HG03064 (cell line): ENCODE results near the gene LRRC71.

Source experiments
- ATAC-seq: cut with Tn5 transposase; IDR thresholded peaks from one replicate; pipeline ENCODE4 v1.9.1; 2021; ENCODE audit warnings: low read depth; ENCODE audit not compliant: unreplicated experiment

The LRRC71 gene

DNA sequence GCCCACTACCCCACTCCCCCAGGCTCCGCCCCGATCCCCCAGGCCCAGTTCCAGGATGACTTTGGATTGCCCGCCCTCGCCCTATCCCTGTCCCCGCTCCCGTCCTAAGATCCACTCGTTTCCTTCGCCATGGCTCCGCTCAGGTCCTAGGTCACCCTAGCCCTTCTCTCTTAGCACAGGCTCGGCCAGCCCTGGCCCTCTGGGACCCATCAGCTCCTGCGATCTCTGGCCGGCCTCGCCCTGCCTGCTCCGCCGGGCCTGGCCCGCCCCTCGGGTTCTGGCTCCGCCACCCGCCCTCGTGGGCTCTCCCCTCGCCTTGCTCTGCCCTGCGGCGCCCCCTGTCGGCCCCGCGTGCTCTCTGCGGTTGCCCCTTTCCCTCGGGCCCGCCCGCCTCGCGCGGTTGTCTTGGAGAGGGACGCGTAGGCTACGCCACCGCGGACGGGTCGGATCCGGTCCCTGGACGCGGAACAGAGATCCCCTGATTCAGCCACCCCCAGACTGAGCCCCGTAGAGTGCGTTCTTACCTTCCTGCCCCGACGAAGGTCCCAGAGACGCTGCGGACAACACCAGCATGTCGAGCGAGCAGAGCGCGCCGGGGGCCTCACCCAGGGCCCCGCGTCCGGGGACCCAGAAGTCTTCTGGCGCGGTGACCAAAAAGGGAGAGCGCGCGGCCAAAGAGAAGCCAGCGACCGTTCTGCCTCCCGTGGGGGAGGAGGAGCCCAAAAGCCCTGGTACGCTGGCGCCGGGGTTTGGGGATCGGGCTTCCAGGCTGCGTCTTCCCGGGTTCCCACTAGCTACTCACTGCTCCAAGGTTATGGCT lies at the start of gene LRRC71:
Gene LRRC71 (plus strand): TSS at position 400 of the 820 bp plus-strand sequence. CDS start 172 bp downstream, at position 572.
- ATAC-seq, result no peak

DNA sequence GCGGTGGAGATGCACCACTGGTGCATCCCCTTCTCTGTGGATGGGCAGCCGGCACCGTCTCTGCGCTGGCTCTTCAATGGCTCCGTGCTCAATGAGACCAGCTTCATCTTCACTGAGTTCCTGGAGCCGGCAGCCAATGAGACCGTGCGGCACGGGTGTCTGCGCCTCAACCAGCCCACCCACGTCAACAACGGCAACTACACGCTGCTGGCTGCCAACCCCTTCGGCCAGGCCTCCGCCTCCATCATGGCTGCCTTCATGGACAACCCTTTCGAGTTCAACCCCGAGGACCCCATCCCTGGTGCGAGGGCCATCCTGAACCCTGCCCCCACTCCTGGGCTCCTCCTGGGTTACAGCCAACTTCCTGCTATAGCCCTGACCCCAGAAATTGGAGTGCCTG lies 46.8 kb upstream of the LRRC71 start:
- ATAC-seq, result no peak

DNA sequence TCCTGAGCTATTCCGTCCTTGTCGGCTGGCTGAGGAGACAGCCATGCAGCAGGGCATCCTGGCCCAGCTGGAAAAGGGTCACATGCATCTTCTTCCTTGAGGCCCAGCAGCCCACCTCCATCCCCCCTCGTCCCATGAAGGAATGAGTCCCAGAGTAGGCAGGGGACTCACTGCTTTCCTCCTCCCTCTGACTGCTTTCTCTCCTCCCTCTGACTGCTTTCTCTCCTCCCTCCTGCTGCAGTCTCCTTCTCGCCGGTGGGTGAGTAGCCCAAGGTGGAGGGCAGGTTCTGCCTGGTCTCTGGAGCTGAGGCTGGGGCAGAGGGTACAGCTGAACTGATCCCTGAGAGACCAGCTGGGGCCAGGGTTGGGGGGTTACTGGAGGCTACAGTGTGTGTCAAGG lies 46.3 kb upstream of the LRRC71 start:
- no peak for ATAC-seq

DNA sequence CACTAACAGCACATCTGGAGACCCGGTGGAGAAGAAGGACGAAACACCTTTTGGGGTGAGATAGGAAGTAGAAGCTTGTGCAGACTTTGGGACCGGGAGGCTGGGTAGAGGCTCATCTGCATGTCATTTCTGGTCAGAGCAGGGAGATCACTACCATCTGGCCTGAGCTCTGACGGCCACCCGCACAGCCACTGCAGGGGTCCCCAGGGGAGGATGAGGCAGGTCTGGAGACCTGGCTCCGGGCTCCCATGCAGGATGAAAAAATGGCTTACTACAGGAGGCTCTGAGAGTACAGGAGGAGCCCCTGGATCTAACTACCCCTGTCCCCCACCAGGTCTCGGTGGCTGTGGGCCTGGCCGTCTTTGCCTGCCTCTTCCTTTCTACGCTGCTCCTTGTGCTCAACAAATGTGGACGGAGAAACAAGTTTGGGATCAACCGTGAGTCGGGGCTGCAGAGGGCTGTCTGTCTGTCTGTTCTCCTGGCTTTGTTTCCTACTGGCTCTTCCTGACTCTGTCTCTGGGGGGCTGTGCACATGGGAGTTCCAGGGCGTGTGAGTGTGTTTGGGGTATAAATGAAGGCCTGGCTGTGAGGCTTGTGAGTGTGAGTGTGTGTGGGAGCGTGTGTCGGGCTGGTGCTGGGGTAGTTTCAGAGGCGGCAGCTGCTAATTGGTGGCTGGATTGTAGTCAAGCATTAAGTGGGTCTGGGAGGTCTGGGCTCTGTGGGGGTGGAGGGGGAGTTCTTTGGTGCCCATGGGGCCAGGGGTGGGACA lies 45.7 kb upstream of the LRRC71 start:
- ATAC-seq, result no peak

DNA sequence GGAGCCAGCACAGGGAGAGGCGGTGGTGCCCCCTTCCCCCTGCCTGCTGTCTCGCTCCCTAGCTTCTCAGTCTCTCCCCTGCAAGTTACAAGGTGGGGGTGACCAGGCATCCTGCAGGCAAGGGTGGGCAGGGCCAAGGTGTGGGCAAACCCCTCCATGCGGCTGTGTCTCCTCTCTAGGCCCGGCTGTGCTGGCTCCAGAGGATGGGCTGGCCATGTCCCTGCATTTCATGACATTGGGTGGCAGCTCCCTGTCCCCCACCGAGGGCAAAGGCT lies 45.2 kb upstream of the LRRC71 start:
- ATAC-seq, result no peak

DNA sequence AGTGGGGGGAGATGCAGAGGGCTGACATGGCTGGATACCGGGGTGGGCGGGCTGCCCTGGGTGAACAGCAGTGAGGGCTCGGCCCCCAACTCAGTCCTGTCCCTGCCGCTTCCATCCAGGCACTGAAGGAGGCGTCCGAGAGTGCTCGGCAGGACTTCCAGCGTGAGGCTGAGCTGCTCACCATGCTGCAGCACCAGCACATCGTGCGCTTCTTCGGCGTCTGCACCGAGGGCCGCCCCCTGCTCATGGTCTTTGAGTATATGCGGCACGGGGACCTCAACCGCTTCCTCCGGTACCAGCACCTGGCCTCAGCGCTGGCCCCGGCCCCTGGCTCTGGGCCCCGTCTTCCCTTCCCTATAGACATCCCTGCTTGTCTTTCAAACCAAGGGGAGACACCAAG lies 44.2 kb upstream of the LRRC71 start:
- ATAC-seq, result no peak

DNA sequence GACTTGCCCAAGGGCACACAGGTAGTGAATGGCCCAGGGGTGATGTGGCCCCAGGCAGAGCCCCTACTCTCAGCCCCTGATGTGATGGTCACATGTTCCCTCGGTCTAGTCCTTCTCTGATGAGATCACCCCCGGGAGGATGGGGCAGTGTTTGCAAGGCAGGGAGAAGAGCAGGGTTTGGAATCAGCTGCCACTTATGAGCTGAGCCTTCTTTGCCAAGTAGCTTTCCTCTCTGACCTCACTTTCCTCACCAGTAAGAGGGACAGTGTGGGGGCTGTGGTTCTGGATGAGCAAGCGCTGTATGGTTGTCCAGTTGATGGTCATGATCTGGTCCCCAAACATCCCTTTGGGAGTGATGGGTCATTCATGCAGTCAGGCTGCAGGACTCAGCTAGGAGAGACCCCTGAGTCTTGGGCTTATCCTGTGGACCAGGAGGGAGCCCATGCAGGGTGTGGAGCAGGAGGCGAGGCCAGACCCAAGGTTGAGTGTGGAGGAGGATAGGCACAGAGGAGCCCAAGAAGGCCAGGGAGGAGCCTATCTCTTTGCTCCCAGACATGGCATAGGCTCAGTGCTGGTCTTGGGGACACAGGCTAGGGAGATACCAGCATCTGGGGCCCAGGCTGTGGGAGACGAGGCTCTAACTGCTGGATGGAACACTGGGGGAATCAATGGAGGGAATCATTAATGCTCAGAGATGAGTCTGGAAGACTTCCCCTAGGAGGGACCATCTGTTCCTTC lies 42.8 kb upstream of the LRRC71 start:
- ATAC-seq, result no peak

DNA sequence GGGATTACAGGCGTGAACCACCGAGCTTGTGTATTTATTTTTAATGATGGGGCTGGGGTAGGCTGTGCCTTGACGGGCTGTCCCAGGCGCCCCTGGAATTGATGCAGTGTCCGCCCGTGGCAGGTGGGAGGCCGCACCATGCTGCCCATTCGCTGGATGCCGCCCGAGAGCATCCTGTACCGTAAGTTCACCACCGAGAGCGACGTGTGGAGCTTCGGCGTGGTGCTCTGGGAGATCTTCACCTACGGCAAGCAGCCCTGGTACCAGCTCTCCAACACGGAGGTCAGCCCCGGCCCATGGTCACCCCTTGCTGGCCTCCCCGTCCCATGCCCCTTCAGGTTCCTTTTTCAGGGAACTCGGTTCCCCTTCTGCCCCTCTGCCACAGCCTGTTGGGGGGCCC lies 40.6 kb upstream of the LRRC71 start:
- ATAC-seq, result no peak

DNA sequence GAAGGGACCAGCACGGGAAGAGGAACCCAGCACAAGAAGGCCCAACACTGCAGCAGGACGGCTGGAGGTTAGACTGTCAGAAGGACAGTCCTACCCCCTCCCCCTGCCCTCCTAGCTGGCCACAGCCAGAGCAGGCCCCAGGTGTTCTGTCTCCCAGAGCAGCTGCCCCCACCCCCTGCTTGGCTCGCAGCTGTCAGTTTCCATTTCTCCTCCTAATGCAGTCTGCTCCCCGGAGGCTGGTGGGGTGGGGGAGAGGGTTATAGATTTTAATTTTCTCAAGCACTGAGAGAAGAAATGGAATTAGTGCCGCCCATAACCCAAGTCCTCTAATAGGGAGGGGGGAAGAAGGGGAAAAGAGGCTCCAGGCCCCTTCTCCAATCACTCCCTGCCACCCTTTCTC lies 40.0 kb upstream of the LRRC71 start:
- ATAC-seq, result no peak

DNA sequence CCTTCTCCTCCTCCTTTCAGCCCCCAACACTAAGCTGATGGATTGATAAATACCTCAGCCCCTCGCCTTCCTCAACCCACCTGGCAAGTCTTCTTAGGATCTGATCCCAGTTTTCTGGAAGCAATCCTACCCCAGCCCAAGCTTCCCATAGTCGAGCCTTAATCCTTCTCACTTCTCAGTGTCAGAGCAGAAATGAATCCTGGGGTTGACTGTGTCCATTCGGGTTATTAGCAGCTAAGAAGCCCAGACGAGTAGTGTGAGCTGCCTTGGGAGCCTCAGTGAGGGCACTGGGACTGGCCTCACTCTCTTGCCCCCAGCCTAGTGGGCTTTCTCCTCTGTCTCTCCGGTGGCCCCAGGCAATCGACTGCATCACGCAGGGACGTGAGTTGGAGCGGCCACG lies 39.3 kb upstream of the LRRC71 start:
- no peak for ATAC-seq

DNA sequence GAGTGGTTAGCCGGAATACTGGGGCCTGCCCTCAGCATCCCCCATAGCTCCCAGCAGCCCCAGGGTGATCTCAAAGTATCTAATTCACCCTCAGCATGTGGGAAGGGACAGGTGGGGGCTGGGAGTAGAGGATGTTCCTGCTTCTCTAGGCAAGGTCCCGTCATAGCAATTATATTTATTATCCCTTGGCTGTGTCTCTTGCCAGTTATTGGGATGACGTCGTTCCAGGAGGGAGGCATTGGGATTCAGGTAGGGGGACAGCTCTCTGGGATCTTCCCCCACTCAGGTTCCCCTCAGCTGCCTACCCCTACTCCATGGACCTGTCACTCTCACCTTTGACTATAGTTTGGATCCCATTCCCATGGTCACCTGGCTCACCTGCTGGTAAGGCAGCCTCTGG lies 38.8 kb upstream of the LRRC71 start:
- ATAC-seq, result no peak

DNA sequence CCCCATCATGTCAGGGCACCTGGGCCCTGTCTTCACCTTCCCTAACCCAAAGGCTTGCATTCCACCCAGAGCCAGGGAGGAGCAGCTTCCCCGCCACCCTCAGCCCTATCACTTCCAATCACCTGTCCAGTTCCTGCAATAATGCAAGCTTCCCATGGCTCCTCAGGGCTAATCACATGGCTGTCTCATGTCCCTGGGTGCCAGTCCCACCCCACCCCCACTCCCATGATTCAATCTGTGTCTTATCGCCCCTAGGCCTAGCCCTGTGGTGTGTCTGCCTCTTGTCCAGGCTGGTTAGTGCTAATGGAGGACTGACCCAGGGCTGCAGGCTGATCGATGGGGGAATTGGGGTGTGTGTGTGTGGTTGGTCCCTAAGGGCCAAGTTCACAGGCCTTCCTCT lies 37.9 kb upstream of the LRRC71 start:
- ATAC-seq, result no peak

DNA sequence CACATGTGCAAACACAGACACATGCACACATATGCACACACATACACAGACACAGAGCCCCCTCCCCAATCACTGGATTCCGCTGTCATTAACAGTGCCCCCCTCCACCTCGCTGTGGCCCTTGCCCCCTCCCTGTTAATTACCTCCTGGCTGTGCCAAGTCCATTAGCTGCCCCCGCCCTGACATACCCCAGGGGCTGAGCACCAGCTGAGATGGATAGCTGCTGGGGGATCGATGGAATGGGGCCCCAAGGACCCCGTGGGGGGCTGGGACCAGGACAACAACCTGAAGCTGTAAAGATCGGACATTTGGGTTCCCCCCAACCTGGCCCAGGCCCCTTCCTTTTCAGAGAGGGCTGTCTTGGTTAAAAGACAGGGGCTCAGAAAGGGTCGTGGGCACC lies 36.5 kb upstream of the LRRC71 start:
- ATAC-seq, result no peak

DNA sequence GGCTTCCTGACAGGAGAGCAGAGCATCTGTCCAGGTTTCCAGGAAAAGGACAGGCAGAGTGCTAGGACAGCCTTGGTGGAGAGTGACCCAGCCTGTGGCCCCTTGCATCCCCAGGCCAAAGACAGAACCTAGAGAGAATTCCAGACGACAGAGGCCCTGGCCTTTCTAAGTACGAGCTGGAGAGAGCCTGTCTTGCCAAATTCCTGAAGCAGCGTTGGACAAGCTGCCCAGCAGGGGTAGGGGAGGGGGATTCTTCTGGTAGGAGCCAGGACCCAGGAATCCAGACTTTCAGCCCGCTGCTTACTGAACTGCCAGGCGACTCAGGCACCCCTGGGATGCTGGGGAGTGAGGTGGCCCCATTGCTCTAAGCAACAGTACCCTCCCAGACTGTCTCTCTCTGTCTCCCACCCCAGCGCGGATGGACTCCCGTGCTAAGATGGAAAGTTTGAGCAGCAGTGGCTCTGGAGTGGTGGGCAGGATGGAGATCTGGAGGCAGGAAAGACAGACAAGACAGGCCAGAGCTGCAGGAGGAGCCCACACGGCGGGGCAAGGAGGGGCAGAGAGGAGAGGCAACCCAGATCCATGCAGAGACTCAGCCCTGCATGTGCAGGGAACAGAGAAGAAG lies 35.8 kb upstream of the LRRC71 start:
- ATAC-seq, result no peak

DNA sequence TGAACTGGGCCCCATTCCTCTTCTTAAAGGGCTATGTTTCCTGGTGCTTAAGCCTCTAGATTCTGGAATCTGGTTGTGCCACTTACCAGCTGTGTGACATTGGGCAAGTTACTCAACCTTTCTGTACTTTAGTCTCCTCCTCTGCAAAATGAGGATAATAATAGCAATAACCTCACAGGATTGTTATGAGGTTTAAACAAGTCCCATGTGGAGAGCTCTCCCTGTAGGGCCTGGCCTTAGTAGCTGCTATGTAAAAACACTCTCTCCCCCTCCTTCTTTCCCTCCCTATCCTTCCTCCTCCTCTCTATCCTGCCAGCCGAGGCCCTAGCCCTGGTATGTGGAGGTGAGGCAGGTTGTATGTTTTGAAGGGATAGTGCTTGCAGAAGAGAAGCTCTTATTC lies 35.1 kb upstream of the LRRC71 start:
- ATAC-seq, result no peak

DNA sequence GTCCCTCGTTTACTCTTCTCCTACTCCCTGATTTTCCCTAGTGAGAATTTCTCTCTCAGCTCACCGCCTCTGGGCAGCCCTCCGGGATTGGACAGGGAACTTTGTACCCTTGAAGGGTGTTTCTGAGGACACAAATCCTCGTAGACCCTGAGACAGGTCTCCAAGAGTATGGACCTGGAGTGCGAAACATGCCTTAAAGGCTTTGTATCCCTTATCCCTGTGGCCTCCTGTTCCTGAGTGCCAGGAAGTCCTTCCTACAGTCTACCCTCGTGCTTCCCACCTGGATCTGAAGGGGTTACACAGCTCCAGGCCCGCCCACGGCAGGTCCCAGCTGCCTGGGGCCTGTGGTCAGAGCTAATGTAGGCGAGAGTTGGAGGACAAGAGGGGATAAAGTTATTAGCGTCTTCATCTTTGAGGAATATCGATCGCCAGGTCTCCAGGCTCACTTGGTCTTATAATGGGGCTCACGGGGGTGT lies 34.5 kb upstream of the LRRC71 start:
- ATAC-seq, result no peak

DNA sequence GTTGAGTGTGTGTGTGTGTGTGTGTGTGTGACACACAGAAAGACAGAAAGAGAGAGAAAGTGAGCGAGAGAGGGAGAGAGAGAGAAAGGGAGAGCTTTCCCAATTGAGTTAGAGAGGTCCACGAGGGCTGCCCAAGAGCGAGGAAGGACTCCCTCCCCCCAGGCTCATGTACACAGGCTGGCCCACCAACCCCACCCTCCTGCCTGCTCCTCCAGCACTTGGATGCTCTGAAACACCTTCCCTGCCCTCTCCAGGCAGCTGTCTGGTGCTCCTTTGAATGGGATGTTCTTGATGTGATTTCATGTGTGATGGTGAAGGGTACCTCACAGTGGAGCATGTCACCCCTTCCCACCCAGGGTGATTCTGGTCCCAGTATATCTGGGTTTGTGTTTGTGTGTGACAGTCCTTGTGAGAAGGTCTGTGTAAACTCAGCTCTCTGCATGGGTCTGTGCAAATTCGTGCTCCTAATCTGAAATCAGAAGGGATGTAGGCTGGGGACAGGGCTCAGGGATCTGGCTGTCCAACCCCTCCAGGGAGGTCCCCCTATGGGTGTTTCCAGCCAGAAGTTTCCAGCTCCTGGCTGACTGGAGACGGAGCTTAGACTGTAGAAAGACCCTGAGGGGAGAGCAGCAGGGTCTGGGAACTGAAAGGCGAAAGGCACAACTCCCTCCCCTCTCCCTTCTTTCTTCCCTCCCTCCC lies 33.7 kb upstream of the LRRC71 start:
- no peak for ATAC-seq

DNA sequence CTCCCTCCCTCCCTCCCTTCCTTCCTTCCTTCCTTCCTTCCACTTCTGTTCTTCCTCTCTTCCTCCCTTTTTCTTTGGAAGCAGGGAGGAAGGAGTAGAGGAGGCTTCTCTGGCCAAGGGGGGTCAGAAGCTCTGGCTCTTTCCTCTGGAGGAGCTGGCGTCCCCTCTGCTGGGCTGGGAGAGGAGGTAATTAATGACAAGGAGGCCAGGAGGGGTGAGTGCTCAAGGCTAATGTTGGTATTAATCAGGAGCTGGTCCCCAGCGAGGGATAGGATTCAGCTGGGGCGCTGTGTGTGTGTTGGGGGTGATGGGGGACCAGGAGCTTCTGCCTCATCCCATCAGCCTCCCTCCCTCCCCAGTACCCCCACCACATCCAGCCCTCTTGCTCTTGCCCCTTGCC lies 33.1 kb upstream of the LRRC71 start:
- no peak for ATAC-seq

DNA sequence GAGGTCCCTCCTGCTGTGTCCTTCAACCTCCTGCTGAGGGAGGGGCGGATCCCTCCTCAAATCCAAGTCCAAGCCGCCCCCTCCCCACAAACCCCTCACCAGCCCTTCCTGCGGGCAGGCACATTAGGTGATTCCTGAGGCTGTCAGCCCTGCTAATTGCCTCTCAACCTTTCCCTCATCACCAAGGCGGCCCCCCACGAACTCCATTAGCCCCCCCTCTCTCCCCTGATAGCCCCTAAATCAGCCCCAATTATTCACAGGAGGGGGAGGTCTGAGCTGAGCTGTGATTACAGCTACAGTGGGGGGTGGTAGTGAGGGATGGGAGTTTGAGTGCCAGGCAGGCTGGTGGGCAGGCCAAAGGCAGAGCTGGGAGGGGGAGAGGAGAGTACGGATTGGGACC lies 32.7 kb upstream of the LRRC71 start:
- no peak for ATAC-seq

DNA sequence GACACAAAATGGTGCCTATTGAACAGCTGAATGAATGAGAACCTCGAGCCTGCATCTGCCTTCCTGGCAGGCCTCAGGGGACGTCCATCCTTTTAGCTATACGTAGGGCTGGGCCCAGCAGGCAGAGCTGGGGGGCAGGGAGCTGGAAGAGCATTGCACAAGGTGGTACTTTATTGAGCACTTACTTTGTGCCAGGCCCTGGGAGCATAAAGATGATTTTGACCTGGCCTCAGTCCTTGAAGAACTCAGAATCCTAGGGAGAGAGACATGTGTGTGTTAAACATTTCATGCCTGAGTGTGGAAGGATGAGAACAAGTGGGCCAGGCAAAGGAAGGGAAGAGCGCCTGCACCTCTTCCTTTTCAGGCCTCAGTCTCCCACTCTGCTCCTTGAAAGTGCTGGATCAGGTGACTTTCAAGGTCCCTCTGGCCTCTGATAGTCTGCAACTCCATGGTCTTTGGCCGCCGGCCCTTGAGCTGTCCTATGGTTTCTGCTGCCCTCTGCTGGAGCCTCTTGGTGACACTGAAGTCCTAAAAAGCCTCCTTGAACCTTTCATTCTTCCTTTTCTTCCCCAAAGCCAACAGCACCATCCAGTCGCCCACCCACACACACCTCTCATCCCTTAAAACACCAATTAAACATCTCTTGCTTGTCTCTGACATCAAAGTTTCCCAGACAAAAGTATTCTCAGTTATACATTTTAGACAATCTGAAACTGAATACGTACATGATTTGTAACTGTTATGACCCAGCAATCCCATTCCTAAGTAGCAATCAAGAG lies 30.4 kb upstream of the LRRC71 start:
- no peak for ATAC-seq
